ENCODE data around the gene KCNG4.

KCNG4 gene, protein sequence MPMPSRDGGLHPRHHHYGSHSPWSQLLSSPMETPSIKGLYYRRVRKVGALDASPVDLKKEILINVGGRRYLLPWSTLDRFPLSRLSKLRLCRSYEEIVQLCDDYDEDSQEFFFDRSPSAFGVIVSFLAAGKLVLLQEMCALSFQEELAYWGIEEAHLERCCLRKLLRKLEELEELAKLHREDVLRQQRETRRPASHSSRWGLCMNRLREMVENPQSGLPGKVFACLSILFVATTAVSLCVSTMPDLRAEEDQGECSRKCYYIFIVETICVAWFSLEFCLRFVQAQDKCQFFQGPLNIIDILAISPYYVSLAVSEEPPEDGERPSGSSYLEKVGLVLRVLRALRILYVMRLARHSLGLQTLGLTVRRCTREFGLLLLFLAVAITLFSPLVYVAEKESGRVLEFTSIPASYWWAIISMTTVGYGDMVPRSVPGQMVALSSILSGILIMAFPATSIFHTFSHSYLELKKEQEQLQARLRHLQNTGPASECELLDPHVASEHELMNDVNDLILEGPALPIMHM

DNA sequence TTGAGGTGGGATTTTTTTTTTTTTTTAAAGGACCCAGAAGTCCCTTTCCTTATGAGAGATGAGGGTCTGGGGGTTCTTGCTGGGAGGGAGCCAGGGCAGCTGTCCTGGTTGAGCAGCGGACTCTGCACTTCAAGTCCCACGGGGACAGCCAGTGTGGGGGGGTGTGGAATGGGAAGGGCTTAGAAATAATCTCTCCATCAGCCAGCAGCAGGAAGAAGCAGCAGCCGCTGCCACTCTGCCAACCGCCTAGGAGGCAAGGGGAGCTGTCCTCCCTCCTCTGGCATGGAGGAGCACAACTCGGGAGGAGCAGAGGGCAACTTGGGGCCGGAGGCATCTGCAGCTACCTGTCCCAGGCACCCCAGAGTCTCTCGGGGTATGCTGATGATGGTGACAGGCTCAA, at the start of gene KCNG4:
KCNG4 (minus strand) TSS at position 104 of the 400 bp plus-strand sequence. CDS start 2,527 bp downstream, outside the sequence.
- Histone ChIP-seq H3K27ac (no peak within 1 kb of the TSS), H3K9me3 (ENCODE audit: low read depth, low read length) (no peaks in the 10 kb centered on the region), H3K36me3 (ENCODE audit: insufficient read depth, low read length) (no peaks in the 10 kb centered on the region), H3K9ac (ENCODE audit: insufficient read length) (no peak within 1 kb of the TSS), H3K4me3 (no peak within 1 kb of the TSS)
- no peak for TF ChIP-seq POLR2AphosphoS5 (IDR thresholded peaks at IDR 0.05; ENCODE audit: borderline replicate concordance, low read depth, low read length)
- no peak for TF ChIP-seq FOXP2 (optimal IDR thresholded peaks at IDR 0.05; ENCODE audit: control extremely low read depth, extremely low read length, insufficient read depth)
- TF ChIP-seq EZH2 (IDR thresholded peaks at IDR 0.05) = no peak
- DNase-seq (ENCODE audit: low read depth, low spot score) = no peak

DNA sequence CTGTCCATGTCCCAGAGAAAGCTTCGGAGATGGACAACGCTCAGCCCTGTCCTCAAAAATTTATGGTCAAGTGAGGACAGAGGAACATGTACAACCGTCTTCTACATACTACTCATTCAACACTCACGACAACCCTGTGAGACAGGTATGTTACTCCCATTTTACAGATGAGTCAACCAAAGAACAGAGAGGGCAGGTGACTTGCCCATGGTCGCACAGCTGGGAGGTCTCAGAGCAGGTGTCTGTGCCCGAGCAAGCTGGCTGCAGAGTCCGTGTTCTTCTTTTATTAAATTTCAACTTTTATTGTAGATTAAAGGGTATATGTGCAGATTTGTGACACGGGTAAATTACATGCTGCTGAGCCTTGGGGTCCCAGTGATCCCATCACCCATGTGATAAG, 49.1 kb upstream of the KCNG4 start:
- no peak for TF ChIP-seq POLR2AphosphoS5 (IDR thresholded peaks at IDR 0.05; ENCODE audit: borderline replicate concordance, low read depth, low read length)
- no peak for TF ChIP-seq EZH2 (IDR thresholded peaks at IDR 0.05)
- TF ChIP-seq FOXP2 (optimal IDR thresholded peaks at IDR 0.05; ENCODE audit: control extremely low read depth, extremely low read length, insufficient read depth) = no peak
- Histone ChIP-seq H3K27ac (no peak overlapping the region), H3K9me3 (ENCODE audit: low read depth, low read length) (no peaks in the 10 kb centered on the region), H3K36me3 (ENCODE audit: insufficient read depth, low read length) (no peaks in the 10 kb centered on the region), H3K4me3 (no peak overlapping the region), H3K9ac (ENCODE audit: insufficient read length) (no peak overlapping the region)
- no peak for DNase-seq (ENCODE audit: low read depth, low spot score)

DNA sequence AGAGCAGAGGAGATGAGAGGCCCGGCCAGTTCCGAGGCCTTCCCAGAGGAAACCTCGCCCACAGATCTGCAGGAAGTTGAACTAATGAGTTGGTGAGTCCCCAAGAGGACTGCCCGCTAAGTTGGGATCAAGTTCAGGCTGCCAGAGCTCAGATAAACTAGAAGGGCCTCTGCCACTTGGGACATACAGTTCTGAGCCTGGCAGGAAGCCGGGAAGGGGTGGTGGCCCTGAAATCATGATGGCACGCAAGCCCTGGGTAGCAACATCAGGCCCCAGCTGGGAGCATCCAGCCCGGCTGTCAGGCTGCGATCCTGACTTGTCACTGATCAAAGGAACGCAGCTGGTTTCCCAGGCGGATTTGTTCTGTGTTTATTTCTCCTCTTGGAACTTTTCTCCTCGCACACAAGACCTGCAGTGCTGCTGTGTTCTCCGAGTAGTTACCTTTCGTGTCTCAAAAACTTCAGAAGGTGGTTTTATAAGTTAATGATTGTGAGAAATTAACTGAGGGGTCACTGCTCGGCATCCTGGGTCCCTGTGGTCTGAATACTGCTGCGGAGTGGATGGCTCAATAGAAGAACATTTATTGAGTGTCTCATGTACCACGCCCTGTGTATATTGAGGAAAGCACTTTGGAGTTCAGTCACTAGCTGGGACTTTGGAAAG, 46.9 kb upstream of the KCNG4 start:
- Histone ChIP-seq H3K36me3 (ENCODE audit: insufficient read depth, low read length) (no peaks in the 10 kb centered on the region), H3K9me3 (ENCODE audit: low read depth, low read length) (no peaks in the 10 kb centered on the region), H3K4me3 (no peak overlapping the region), H3K9ac (ENCODE audit: insufficient read length) (no peak overlapping the region), H3K27ac (no peak overlapping the region)
- no peak for DNase-seq (ENCODE audit: low read depth, low spot score)
- TF ChIP-seq POLR2AphosphoS5 (IDR thresholded peaks at IDR 0.05; ENCODE audit: borderline replicate concordance, low read depth, low read length) (no peak), FOXP2 (optimal IDR thresholded peaks at IDR 0.05; ENCODE audit: control extremely low read depth, extremely low read length, insufficient read depth) (no peak), EZH2 (IDR thresholded peaks at IDR 0.05) (no peak)

DNA sequence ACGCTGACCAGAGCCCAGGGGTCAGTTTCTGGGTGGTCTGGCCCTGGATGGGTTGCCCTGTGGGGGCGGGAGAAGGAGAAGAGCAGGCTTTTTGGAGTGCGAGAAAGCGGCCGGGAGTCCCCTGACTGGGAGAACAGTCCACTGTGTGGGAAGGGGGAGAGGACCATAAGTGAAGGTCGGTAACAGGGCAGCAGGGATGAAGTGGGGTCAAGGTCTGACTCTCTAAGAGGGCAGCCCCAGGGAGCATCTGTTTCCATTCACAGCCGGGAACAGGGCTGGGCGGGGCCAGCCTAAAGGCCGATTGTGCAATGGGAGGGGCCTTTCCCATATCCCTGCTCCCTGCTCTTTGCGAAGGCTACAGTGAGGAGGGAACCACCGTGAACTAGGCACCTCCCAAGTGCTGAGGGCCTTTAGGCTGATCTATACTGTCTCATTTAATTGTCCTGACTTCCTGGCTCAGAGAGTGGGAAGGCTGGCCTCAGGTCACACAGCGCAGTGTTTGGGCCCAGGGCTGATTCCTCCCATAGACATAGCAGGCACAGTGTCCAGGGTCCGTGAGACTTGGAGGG, 44.4 kb upstream of the KCNG4 start:
- H3K4me3 ChIP-seq = no peak overlapping the region
- DNase-seq (ENCODE audit: low read depth, low spot score) = no peak
- H3K27ac ChIP-seq = no peak overlapping the region
- no peak overlapping the region for H3K9ac ChIP-seq (ENCODE audit: insufficient read length)
- no peaks in the 10 kb centered on the region for H3K9me3 ChIP-seq (ENCODE audit: low read depth, low read length)
- TF ChIP-seq EZH2 (IDR thresholded peaks at IDR 0.05) = no peak
- no peak for TF ChIP-seq POLR2AphosphoS5 (IDR thresholded peaks at IDR 0.05; ENCODE audit: borderline replicate concordance, low read depth, low read length)
- no peak for TF ChIP-seq FOXP2 (optimal IDR thresholded peaks at IDR 0.05; ENCODE audit: control extremely low read depth, extremely low read length, insufficient read depth)
- H3K36me3 ChIP-seq (ENCODE audit: insufficient read depth, low read length) = no peaks in the 10 kb centered on the region

DNA sequence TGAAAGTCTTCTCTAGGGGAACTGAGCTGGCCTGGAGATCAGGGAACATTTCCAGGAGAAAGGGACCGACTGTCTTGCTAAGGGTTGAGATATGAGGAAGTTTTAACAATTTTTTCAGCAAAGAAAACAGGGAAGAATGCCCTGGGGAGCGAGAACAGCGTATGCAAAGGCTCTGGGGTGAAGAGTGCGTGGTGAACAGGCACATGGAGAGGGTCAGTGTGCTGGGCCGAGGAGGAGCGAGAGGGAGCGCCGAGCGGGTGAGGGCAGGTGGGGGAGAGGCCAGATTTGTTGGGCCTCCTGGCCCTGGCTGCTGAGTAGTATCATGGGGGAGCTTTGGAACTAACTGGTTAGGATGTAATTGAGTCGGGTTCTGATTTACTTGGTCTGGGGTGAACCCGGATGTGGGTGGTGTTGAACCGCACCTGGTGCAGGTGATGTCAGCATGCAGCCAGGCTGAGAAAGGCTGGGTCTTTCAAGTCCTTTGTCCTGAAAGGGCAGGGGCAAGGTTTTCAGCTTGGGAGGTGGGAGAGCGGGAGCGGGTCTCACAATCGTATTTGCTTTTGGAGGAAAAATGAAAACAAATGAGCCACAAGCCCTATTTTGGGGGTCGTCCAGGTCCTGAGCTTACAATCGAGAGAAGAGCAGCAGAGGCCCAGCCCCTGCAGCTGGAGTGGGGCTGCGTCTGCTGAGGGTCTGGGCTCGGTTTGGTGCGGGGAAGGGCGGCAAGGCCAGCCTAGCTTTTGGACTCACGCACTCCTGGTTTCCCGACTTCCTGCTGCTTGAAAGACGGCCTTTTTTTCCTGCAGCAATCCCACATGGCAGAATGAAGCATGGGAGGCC, 43.7 kb upstream of the KCNG4 start:
- Histone ChIP-seq H3K27ac (no peak overlapping the region), H3K4me3 (no peak overlapping the region), H3K9ac (ENCODE audit: insufficient read length) (no peak overlapping the region), H3K36me3 (ENCODE audit: insufficient read depth, low read length) (no peaks in the 10 kb centered on the region), H3K9me3 (ENCODE audit: low read depth, low read length) (no peaks in the 10 kb centered on the region)
- DNase-seq (ENCODE audit: low read depth, low spot score) = no peak
- TF ChIP-seq EZH2 (IDR thresholded peaks at IDR 0.05) (no peak), FOXP2 (optimal IDR thresholded peaks at IDR 0.05; ENCODE audit: control extremely low read depth, extremely low read length, insufficient read depth) (no peak), POLR2AphosphoS5 (IDR thresholded peaks at IDR 0.05; ENCODE audit: borderline replicate concordance, low read depth, low read length) (no peak)

DNA sequence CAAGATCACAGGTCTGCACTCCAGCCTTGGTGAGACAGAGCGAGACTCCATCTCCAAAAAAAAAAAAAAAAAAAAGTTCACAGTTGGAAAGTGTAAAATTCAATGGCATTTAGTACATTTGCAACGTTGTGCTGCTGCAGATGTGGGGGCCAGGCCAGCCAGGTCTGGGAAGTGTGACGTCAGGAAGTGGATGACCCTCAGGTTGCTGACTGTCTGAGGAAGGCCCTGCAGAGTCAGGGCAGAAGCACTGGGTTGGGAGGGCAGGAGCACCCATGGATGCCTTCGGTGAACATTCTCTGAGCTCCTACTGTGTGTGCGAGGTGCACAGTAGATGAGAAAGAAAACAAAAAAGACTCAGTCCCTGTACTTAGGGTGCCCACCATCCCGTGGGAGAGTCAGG, 42.7 kb upstream of the KCNG4 start:
- no peak for DNase-seq (ENCODE audit: low read depth, low spot score)
- Histone ChIP-seq H3K9me3 (ENCODE audit: low read depth, low read length) (no peaks in the 10 kb centered on the region), H3K9ac (ENCODE audit: insufficient read length) (no peak overlapping the region), H3K27ac (no peak overlapping the region), H3K4me3 (no peak overlapping the region), H3K36me3 (ENCODE audit: insufficient read depth, low read length) (no peaks in the 10 kb centered on the region)
- no peak for TF ChIP-seq FOXP2 (optimal IDR thresholded peaks at IDR 0.05; ENCODE audit: control extremely low read depth, extremely low read length, insufficient read depth)

DNA sequence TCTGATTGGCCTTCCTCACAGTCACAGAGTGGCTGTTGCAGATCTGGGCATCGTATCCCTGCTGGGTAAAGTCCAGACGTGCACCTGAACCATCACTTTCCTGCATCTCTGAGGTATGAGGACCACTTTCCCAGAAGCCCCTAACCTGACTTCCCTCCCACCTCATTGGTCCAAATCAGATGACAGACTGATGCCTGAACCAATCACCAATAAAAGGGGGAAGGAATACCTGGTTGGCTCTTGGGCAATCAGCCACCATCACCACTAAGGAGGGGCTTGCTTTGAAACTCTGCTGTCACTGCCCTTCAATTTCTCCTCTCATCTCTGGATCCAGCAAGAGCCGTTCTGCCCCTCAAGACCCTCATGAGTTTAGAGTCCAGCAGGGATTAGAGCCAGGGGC, 41.3 kb upstream of the KCNG4 start:
- no peak for DNase-seq (ENCODE audit: low read depth, low spot score)
- Histone ChIP-seq H3K27ac (no peak overlapping the region), H3K9ac (ENCODE audit: insufficient read length) (no peak overlapping the region), H3K9me3 (ENCODE audit: low read depth, low read length) (no peaks in the 10 kb centered on the region), H3K4me3 (no peak overlapping the region), H3K36me3 (ENCODE audit: insufficient read depth, low read length) (no peaks in the 10 kb centered on the region)
- TF ChIP-seq EZH2 (IDR thresholded peaks at IDR 0.05) = no peak
- TF ChIP-seq POLR2AphosphoS5 (IDR thresholded peaks at IDR 0.05; ENCODE audit: borderline replicate concordance, low read depth, low read length) = no peak
- TF ChIP-seq FOXP2 (optimal IDR thresholded peaks at IDR 0.05; ENCODE audit: control extremely low read depth, extremely low read length, insufficient read depth) = no peak

DNA sequence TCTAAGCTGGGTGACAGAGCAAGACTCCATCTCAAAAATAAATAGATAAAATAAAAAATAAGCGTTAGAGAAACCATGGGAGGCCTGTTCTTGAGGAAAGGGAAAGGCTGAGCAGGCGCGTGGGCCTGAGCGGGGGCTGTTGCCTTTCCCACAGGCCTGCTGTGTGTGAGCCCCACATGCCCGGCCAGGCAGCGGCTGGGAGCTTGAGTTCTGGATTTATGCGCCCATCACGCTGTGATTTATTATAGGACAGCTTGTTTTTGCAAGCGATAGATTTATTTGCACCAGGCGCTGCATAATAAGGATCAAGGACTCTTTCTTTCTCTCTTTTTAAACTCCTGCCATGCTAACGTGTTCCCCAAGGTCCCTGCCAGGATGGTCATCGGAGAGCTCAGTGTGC, 40.1 kb upstream of the KCNG4 start:
- DNase-seq (ENCODE audit: low read depth, low spot score) = no peak
- H3K27ac ChIP-seq = no peak overlapping the region
- H3K36me3 ChIP-seq (ENCODE audit: insufficient read depth, low read length) = no peaks in the 10 kb centered on the region
- H3K9ac ChIP-seq (ENCODE audit: insufficient read length) = no peak overlapping the region
- H3K4me3 ChIP-seq = no peak overlapping the region
- no peaks in the 10 kb centered on the region for H3K9me3 ChIP-seq (ENCODE audit: low read depth, low read length)
- TF ChIP-seq POLR2AphosphoS5 (IDR thresholded peaks at IDR 0.05; ENCODE audit: borderline replicate concordance, low read depth, low read length) (no peak), FOXP2 (optimal IDR thresholded peaks at IDR 0.05; ENCODE audit: control extremely low read depth, extremely low read length, insufficient read depth) (no peak), EZH2 (IDR thresholded peaks at IDR 0.05) (no peak)
